ENCODE data around the gene PCDHGB7. TPM values are rescaled to one million over a fixed set of nuclear protein-coding genes. Genes with fewer than 3 reads are reported as not detected.
A peak's percentile ranks its signal among the peaks of the same experiment; 100 is the strongest.

Gene PCDHGB7
- total and polyA plus RNA-seq, 10 of the 15 experiments (the other 5 are each of a cell fraction or from before 2014, with no cell fraction given), result 0.27 to 1.3 (median 0.54) TPM; not detected in 2

DNA sequence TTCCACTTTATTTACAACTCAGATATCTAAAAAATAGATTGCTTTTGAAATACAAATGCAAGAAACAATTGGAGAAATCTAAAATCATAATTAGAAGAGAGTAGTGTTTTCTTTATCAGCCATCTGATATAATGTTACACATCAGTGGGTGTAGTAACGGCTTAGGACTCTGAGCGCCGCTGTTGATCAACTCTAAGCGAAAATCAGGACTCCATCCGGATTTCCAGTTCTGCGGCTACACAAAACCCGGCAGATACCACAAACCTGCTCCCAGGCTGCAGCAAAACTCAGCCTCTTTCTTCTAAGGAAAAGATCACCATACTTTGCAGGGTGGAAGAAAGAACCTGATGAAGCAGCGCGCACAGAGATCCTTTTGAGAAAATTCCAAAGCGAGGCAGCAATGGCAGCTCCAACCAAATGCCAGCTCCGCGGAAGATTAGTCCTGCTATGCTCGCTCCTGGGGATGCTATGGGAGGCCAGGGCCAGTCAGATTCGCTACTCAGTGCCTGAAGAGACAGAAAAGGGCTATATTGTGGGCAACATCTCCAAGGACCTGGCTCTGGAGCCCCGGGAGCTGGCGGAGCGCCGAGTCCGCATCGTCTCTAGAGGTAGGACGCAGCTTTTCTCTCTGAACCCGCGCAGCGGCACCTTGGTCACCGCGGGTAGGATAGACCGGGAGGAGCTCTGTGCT lies 14.8 kb upstream of the PCDHGB7 start, which contains the start of gene PCDHGA9:
Gene PCDHGA9, plus strand, starts transcription at position 226 of the 691 bp plus-strand sequence. Its CDS starts 175 bp downstream, at position 401.
- ATAC-seq, result peak; percentile 45; the same call in 2 of the 3 replicates
- ChIA-PET RAD21 (ENCODE audit: unreplicated experiment) (no interaction called here), POLR2A (no interaction called here), CTCF (interaction anchor here (0.9 to 1.7 kb wide), 3 partner anchors 10 to 161 kb away, joined by 3 to 8 read pairs (median 3); partner anchors contain the start of gene PCDHGA10), SMC1A (ENCODE audit: uncharacterized antibody, unreplicated experiment) (interaction anchor here (1.4 kb wide), 1 partner anchor 10 kb away, joined by 4 read pairs; the partner anchor contains the start of gene PCDHGA10)
- Histone ChIP-seq H3K27me3 (replicated peaks in 1 of 2; ENCODE audit: control insufficient read depth in 2 of 2, insufficient read depth in 2 of 2, low read length in 1 of 2) (no peaks in the 10 kb centered on the region), H4K20me1 (ENCODE audit: control insufficient read depth, insufficient read depth) (no peaks in the 10 kb centered on the region), H3K36me3 (ENCODE audit: control insufficient read depth in 2 of 2, insufficient read depth in 2 of 2, low read length in 1 of 2) (no peaks in the 10 kb centered on the region), H3K9me3 (replicated peaks; ENCODE audit: control insufficient read depth, insufficient read depth, low read length) (peaks cover 18% of the 10 kb centered on the region), H3K4me1 (ENCODE audit: control insufficient read depth, insufficient read depth, low read length) (no peaks in the 10 kb centered on the region), H2AFZ (ENCODE audit: control insufficient read depth, low read depth, low read length) (no peak within 1 kb of the TSS), H3K27ac (ENCODE audit: control insufficient read depth, insufficient read depth) (no peak within 1 kb of the TSS), H3K9ac (ENCODE audit: control insufficient read depth, insufficient read depth, low read length) (no peak within 1 kb of the TSS), H3K4me3 (no peak within 1 kb of the TSS), H3K4me2 (ENCODE audit: control insufficient read depth, insufficient read depth) (no peak within 1 kb of the TSS), H3K79me2 (ENCODE audit: control insufficient read depth, insufficient read depth, low read length) (no peaks in the 10 kb centered on the region)
- FAIRE-seq, result no peak
- intact Hi-C loops (cut with micrococcal nuclease; ENCODE audit: unreplicated experiment), result no loop called here
- in situ Hi-C loops (cut with MboI), result no loop called here
- DNase-seq (ENCODE audit: low read depth, low spot score), result no peak
- TF ChIP-seq POLR2A (IDR thresholded peaks at IDR 0.05; ENCODE audit: low read depth, low read length) (no peak), RAD21 (IDR thresholded peaks at IDR 0.05; ENCODE audit: insufficient read depth, low read depth, low read length) (0 out of 2 replicates have a peak, but pooled peaks have one; percentile 13), IKZF2 (IDR thresholded peaks at IDR 0.05) (no peak)
- TF ChIP-seq, protein P1, sequence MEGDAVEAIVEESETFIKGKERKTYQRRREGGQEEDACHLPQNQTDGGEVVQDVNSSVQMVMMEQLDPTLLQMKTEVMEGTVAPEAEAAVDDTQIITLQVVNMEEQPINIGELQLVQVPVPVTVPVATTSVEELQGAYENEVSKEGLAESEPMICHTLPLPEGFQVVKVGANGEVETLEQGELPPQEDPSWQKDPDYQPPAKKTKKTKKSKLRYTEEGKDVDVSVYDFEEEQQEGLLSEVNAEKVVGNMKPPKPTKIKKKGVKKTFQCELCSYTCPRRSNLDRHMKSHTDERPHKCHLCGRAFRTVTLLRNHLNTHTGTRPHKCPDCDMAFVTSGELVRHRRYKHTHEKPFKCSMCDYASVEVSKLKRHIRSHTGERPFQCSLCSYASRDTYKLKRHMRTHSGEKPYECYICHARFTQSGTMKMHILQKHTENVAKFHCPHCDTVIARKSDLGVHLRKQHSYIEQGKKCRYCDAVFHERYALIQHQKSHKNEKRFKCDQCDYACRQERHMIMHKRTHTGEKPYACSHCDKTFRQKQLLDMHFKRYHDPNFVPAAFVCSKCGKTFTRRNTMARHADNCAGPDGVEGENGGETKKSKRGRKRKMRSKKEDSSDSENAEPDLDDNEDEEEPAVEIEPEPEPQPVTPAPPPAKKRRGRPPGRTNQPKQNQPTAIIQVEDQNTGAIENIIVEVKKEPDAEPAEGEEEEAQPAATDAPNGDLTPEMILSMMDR (IDR thresholded peaks at IDR 0.05 in 2 of 3, conservative IDR thresholded peaks at IDR 0.05 in 1 of 3; ENCODE audit: control insufficient read depth in 2 of 3, extremely low read depth in 1 of 3, insufficient read depth in 1 of 3, low read depth in 3 of 3, low read length in 3 of 3), result peak in 2 of 3 experiments; percentile 28 to 35; a peak in 2 of 6 replicates
- no TSS peak for BruUV-seq (replicated peaks)
- WGBS (ENCODE audit: insufficient coverage, insufficient replicate concordance, low lambda C conversion rate, missing lambda C conversion rate), result 54% methylated on average over 27 of the region's 27 CpGs
